Inflammatory macrophage treated with lipopolysaccharide for 1 hour (primary cell): Measurements from ENCODE around the gene CYP27C1.

Experiments used
- DNase-seq, 2 donors: peaks; one replicate each; pipeline ENCODE4 v3.0.0-alpha.2; 2020 to 2022

Gene CYP27C1

GRCh38 chr2:127146820-127147502, 73.1 kb downstream of the CYP27C1 start:
- no peak for DNase-seq

GRCh38 chr2:127146071-127146725, 73.9 kb downstream of the CYP27C1 start:
- DNase-seq, result no peak

GRCh38 chr2:127145280-127145895, 74.7 kb downstream of the CYP27C1 start:
- DNase-seq, result no peak

- peak; percentile 14 to 51 for DNase-seq
These were observed 76.0 kb downstream of the CYP27C1 start for GRCh38 chr2:127143841-127144782.

GRCh38 chr2:127142663-127143630, 77.2 kb downstream of the CYP27C1 start:
- DNase-seq, result no peak

GRCh38 chr2:127140538-127140937, 79.6 kb downstream of the CYP27C1 start:
- no peak for DNase-seq

GRCh38 chr2:127139766-127140165, 80.3 kb downstream of the CYP27C1 start:
- DNase-seq, result no peak

- DNase-seq, result no peak
These were observed 81.8 kb downstream of the CYP27C1 start for GRCh38 chr2:127138281-127138680.

GRCh38 chr2:127137741-127138140, 82.4 kb downstream of the CYP27C1 start:
- no peak for DNase-seq

- DNase-seq, result no peak
These were observed 82.9 kb downstream of the CYP27C1 start for GRCh38 chr2:127137225-127137624.

- DNase-seq, result peak; percentile 72 to 77
These were observed 85.0 kb downstream of the CYP27C1 start for GRCh38 chr2:127134833-127135830.

GRCh38 chr2:127134235-127134634, 85.9 kb downstream of the CYP27C1 start:
- DNase-seq, result no peak
